Measurements from ENCODE around the gene LCE3D. TPM values are rescaled to one million over a fixed set of nuclear protein-coding genes. Genes with fewer than 3 reads are reported as not detected.
"Not testable (repeated sequence)": the region's sequence is repeated elsewhere in the genome, so short reads cannot be mapped to it uniquely, and the experiment has no call there.

Gene LCE3D
- total and polyA plus RNA-seq, 2 donors (not counting 1 experiment from before 2014, with no cell fraction given): not detected

DNA sequence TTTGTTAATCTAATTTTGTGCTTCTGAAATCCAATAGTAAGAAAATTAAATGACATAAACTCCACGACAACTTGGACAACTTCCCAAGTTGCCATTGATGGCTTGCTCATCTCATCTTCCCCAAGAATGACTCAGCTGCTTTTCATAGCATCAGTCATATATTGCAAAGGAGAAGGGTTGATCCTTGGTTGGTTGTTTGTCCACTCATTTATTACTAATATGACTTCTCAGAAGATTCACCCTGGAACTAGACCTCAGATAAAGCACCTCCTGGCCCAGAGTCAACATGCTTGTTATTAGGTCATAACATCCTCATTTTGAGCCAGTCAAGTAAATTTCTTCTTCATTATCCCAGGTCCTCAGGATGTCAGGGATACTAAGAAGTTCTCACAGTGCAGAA lies 2.3 kb upstream of the LCE3D start:
- Histone ChIP-seq H3K9ac (ENCODE audit: insufficient read depth, low read length) (no peak overlapping the region), H3K27ac (ENCODE audit: insufficient read depth, low read length) (no peak overlapping the region), H3K9me3 (ENCODE audit: control insufficient read depth, insufficient read depth, low read depth, low read length) (no peaks in the 10 kb centered on the region), H3K4me2 (ENCODE audit: extremely low read depth, insufficient read depth, low read length) (no peak overlapping the region), H4K20me1 (ENCODE audit: control insufficient read depth, extremely low read depth, insufficient read depth, low read length) (no peaks in the 10 kb centered on the region), H3K27me3 (ENCODE audit: control insufficient read depth, insufficient read depth, low read length) (no peaks in the 10 kb centered on the region), H3K4me3 (replicated peaks in 1 of 4; ENCODE audit: control extremely low read depth in 1 of 4, insufficient read depth in 1 of 4, low read depth in 3 of 4, low read length in 4 of 4) (no peak overlapping the region), H3K4me1 (ENCODE audit: control insufficient read depth, extremely low read depth, insufficient read depth, low read length) (no peaks in the 10 kb centered on the region), H3K36me3 (ENCODE audit: control insufficient read depth, insufficient read depth, low read length) (no peaks in the 10 kb centered on the region), H3K79me2 (ENCODE audit: control insufficient read depth, insufficient read depth, low read length) (no peaks in the 10 kb centered on the region), H2AFZ (ENCODE audit: low read length) (no peak overlapping the region)
- DNase-seq (ENCODE audit: low read depth in 2 of 2): no peak
- no peak for TF ChIP-seq EZH2 (IDR thresholded peaks at IDR 0.05; ENCODE audit: low read length, missing control alignments)
- TF ChIP-seq, protein P1, sequence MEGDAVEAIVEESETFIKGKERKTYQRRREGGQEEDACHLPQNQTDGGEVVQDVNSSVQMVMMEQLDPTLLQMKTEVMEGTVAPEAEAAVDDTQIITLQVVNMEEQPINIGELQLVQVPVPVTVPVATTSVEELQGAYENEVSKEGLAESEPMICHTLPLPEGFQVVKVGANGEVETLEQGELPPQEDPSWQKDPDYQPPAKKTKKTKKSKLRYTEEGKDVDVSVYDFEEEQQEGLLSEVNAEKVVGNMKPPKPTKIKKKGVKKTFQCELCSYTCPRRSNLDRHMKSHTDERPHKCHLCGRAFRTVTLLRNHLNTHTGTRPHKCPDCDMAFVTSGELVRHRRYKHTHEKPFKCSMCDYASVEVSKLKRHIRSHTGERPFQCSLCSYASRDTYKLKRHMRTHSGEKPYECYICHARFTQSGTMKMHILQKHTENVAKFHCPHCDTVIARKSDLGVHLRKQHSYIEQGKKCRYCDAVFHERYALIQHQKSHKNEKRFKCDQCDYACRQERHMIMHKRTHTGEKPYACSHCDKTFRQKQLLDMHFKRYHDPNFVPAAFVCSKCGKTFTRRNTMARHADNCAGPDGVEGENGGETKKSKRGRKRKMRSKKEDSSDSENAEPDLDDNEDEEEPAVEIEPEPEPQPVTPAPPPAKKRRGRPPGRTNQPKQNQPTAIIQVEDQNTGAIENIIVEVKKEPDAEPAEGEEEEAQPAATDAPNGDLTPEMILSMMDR (conservative IDR thresholded peaks at IDR 0.05 in 1 of 2, IDR thresholded peaks at IDR 0.05 in 1 of 2; ENCODE audit: low read depth in 1 of 2, low read length in 2 of 2): no peak

DNA sequence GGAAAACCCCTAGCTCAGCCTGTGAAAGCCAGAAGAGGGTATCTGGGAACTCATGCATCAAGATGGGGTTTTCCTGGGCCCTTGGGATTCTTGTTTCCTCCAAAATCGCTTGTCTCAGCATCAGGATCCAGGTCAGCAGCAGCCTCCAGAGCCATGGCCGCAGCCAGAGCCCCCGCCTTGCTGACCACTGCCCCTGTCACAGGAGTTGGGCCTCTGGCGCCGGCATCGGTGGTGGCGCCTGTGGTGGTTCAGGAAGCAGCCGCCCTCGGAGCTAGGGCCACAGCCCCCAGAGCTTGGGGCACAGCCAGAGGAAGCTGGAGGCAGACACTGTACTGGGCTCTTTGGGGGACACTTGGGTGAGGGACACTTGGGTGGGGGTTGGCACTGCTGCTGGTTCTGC lies 790 bp downstream of the LCE3D start:
- H3K36me3 ChIP-seq (ENCODE audit: control insufficient read depth, insufficient read depth, low read length); H4K20me1 ChIP-seq (ENCODE audit: control insufficient read depth, extremely low read depth, insufficient read depth, low read length); H2AFZ ChIP-seq (ENCODE audit: low read length): not testable (repeated sequence)

DNA sequence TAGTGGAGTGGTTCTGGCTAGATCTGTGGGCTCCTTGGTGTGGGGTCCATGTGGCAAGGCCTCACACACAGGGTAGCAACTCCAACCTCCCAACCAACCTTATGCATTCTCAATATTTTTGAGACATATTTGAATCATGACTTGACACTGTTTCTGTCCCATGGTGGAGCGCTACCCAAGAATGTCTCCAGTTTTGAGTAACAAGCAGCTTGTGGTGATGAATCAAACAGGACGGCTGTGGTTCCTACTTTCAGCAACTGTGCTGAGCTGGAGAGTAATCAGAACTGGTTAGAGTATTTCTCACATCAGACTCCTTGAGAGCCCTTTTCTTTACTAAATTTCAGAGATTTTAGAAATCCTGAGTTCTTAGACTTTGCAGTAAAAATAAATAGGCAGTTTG lies 3.1 kb downstream of the LCE3D start:
- Histone ChIP-seq H3K27ac (ENCODE audit: insufficient read depth, low read length) (no peak overlapping the region), H3K9ac (ENCODE audit: insufficient read depth, low read length) (no peak overlapping the region), H3K36me3 (ENCODE audit: control insufficient read depth, insufficient read depth, low read length) (no peaks in the 10 kb centered on the region)

More for the DNA sequence above, 790 bp downstream of the LCE3D start:
- H3K4me1 ChIP-seq (ENCODE audit: control insufficient read depth, extremely low read depth, insufficient read depth, low read length); H3K27me3 ChIP-seq (ENCODE audit: control insufficient read depth, insufficient read depth, low read length); H3K79me2 ChIP-seq (ENCODE audit: control insufficient read depth, insufficient read depth, low read length); H3K4me2 ChIP-seq (ENCODE audit: extremely low read depth, insufficient read depth, low read length); H3K27ac ChIP-seq (ENCODE audit: insufficient read depth, low read length); H3K9me3 ChIP-seq (ENCODE audit: control insufficient read depth, insufficient read depth, low read depth, low read length); DNase-seq (ENCODE audit: low read depth in 2 of 2); H3K4me3 ChIP-seq (replicated peaks in 1 of 4; ENCODE audit: control extremely low read depth in 1 of 4, insufficient read depth in 1 of 4, low read depth in 3 of 4, low read length in 4 of 4); H3K9ac ChIP-seq (ENCODE audit: insufficient read depth, low read length): not testable (repeated sequence)

More for the DNA sequence above, 3.1 kb downstream of the LCE3D start:
- no peaks in the 10 kb centered on the region for H4K20me1 ChIP-seq (ENCODE audit: control insufficient read depth, extremely low read depth, insufficient read depth, low read length)
- no peaks in the 10 kb centered on the region for H3K27me3 ChIP-seq (ENCODE audit: control insufficient read depth, insufficient read depth, low read length)
- no peaks in the 10 kb centered on the region for H3K4me1 ChIP-seq (ENCODE audit: control insufficient read depth, extremely low read depth, insufficient read depth, low read length)
- no peak overlapping the region for H2AFZ ChIP-seq (ENCODE audit: low read length)
- TF ChIP-seq, protein P1 (conservative IDR thresholded peaks at IDR 0.05 in 1 of 2, IDR thresholded peaks at IDR 0.05 in 1 of 2; ENCODE audit: low read depth in 1 of 2, low read length in 2 of 2): no peak
- TF ChIP-seq EZH2 (IDR thresholded peaks at IDR 0.05; ENCODE audit: low read length, missing control alignments): no peak
- no peaks in the 10 kb centered on the region for H3K79me2 ChIP-seq (ENCODE audit: control insufficient read depth, insufficient read depth, low read length)
- H3K4me3 ChIP-seq (replicated peaks in 1 of 4; ENCODE audit: control extremely low read depth in 1 of 4, insufficient read depth in 1 of 4, low read depth in 3 of 4, low read length in 4 of 4): no peak overlapping the region
- no peaks in the 10 kb centered on the region for H3K9me3 ChIP-seq (ENCODE audit: control insufficient read depth, insufficient read depth, low read depth, low read length)
- no peak for DNase-seq (ENCODE audit: low read depth in 2 of 2)
- no peak overlapping the region for H3K4me2 ChIP-seq (ENCODE audit: extremely low read depth, insufficient read depth, low read length)

Data from fibroblast of lung (primary cell).